Activated T-helper 1 cell treated with anti-CD3 and anti-CD28 coated beads, Interleukin-12 subunit alpha, Interleukin-12 subunit beta, Interleukin-2, Interleukin-4 antibody, amounts not matched to agents 30 ng/mL and 10 ng/mL and 1 ng/mL, durations not matched to agents 14 hours and 24 hours and 36 hours (primary cell): ENCODE measurements around the gene LSAMP. TPM values are rescaled to one million over a fixed set of nuclear protein-coding genes. Genes with fewer than 3 reads are reported as not detected.

Experiments used
- DNase-seq: peaks from one replicate; pipeline ENCODE4 v3.0.0; 2021; ENCODE audit warnings: low spot score
- H3K27ac Mint-ChIP-seq: one replicate; pipeline ENCODE4 v1.8.0; 2021; ENCODE audit warnings: mild to moderate bottlenecking, mixed read lengths
- H3K27me3 Mint-ChIP-seq: one replicate; pipeline ENCODE4 v1.8.0; 2022; ENCODE audit warnings: mild to moderate bottlenecking, moderate library complexity, mixed read lengths; ENCODE audit not compliant: insufficient read depth
- H3K36me3 Mint-ChIP-seq: one replicate; pipeline ENCODE4 v1.8.0; 2021; ENCODE audit warnings: low read depth, mixed read lengths
- H3K4me1 Mint-ChIP-seq: one replicate; pipeline ENCODE4 v1.8.0; 2021; ENCODE audit warnings: low read depth, mixed read lengths
- H3K4me3 Mint-ChIP-seq: one replicate; pipeline ENCODE4 v1.8.0; 2021; ENCODE audit warnings: mild to moderate bottlenecking, moderate library complexity, mixed read lengths
- H3K9me3 Mint-ChIP-seq: one replicate; pipeline ENCODE4 v1.8.0; 2021; ENCODE audit warnings: mixed read lengths
- intact Hi-C: fragments of 100-400 bp; cut with micrococcal nuclease; formaldehyde crosslinking; loops from one replicate; pipeline ENCODE4 v1.15.1; 2024
- total RNA-seq: library from RNA; stranded (reverse); gene quantifications from 2 replicates; pipeline ENCODE4 v1.2.3, GENCODE V29; 2022

LSAMP gene
- total RNA-seq, 1 donor from 2014 or later, result not detected

DNA sequence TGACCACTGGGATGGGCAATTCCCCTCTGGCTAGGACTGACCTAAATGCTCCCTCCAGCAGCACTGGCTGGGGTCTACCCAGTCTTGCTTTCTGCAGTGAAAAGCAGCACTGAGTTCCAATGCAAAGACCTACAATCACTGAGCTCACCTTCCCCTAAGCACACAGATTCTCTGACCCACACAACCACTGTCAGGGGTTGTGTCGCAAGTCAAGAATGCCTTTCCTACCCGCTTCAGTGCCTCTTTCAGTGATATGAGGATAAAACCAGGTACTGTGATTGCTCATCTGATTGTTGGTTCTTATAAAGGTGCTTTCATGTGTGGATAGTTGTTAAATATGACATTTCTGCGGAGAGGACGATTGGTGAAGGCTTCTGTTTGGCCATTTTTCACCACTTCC is 476.4 kb downstream of the LSAMP start:
- Mint-ChIP-seq H3K4me1 (no peaks in the 10 kb centered on the region), H3K9me3 (no peaks in the 10 kb centered on the region)

DNA sequence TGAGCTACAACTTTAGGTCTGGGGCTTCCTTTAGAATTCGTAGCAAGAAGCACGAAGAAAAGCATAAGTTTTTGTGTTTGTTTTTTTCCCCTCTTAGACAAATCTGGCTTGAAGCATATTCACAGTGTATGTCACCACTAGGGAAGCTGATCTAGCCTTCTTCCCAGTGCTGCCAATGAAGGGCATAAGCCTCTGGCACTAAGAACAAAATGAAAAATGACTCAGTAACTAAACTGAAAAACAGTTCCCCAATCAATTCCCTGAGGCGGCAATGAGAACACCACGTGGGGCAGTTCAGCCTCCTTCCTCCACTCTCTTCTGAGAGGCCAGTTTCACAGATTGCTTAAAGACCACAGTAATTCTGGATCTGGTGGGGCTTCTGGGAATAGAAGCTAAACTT is 483.9 kb downstream of the LSAMP start:
- intact Hi-C loops, result no loop called here
- H3K4me1 Mint-ChIP-seq, result no peaks in the 10 kb centered on the region
- H3K4me3 Mint-ChIP-seq, result no peak overlapping the region

More for the DNA sequence above, 476.4 kb downstream of the LSAMP start:
- intact Hi-C loops, result no loop called here
- Mint-ChIP-seq H3K4me3 (no peak overlapping the region), H3K27me3 (no peaks in the 10 kb centered on the region), H3K36me3 (no peaks in the 10 kb centered on the region), H3K27ac (no peak overlapping the region)
- no peak for DNase-seq

DNA sequence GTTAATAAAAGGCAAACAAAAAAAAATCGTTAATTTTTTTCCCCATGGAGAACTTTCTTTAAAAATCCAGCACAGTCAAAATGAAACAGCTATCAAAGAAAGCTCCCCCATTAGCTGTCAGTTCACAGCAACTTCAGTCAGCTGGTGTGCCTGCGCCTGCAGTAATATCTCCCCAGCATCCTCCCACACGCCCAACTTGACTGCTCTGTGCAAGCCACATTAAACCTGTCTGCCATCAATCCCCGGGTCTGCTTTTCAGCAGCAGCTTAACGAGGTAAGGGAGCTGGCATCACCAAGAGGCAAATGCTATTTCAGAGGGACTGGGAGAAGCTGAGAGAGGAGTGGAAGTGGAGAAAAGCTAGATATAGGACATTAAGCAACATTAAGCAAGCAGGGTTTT is 484.5 kb downstream of the LSAMP start:
- DNase-seq, result no peak
- no peaks in the 10 kb centered on the region for H3K27me3 Mint-ChIP-seq
- intact Hi-C loops, result no loop called here
- H3K36me3 Mint-ChIP-seq, result no peaks in the 10 kb centered on the region
- H3K9me3 Mint-ChIP-seq, result no peaks in the 10 kb centered on the region
- no peaks in the 10 kb centered on the region for H3K4me1 Mint-ChIP-seq
- H3K4me3 Mint-ChIP-seq, result no peak overlapping the region
- H3K27ac Mint-ChIP-seq, result no peak overlapping the region

More for the DNA sequence above, 483.9 kb downstream of the LSAMP start:
- H3K27ac Mint-ChIP-seq, result no peak overlapping the region
- no peaks in the 10 kb centered on the region for H3K36me3 Mint-ChIP-seq
- DNase-seq, result no peak
- no peaks in the 10 kb centered on the region for H3K9me3 Mint-ChIP-seq
- H3K27me3 Mint-ChIP-seq, result no peaks in the 10 kb centered on the region

DNA sequence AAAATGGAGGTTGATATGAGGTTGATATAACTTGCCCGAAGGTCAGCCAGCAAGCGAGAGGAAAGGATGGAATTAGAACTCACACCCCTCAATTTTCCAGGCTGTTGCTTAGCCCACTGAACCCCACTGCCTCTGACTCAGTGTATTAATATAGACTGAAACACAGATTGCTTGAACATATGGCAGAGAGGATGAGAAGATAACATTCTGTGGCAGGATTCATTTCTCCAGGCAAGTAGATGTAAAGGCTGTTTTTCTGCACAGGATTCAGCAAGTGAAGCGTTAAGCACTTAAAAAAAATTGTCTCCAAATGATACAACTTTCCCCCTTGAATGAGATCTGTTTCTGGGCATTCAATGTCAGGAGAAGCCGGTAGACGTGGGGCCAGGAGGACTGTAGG is 486.8 kb downstream of the LSAMP start:
- H3K9me3 Mint-ChIP-seq, result no peaks in the 10 kb centered on the region
- no peaks in the 10 kb centered on the region for H3K36me3 Mint-ChIP-seq
- intact Hi-C loops, result no loop called here
- DNase-seq, result no peak
- H3K4me1 Mint-ChIP-seq, result no peaks in the 10 kb centered on the region
- no peaks in the 10 kb centered on the region for H3K27me3 Mint-ChIP-seq
- H3K4me3 Mint-ChIP-seq, result no peak overlapping the region
- H3K27ac Mint-ChIP-seq, result no peak overlapping the region

DNA sequence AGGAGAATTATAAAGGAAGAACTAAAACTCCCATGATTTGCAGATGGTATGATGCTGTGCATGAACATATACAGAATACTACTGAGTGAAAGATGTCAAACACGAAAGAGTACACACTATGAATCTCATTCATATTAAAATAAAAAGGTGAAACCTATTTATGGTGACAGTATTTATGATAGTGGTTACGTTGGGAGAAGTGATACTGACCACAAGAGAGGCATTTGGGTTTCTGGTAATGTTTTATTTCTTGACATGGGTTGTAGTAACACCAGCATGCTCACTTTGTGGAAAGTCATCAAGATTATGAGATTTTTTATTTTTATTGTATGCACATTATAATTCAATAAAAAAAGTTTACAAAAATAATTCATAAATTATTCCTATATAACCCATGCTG is 498.0 kb downstream of the LSAMP start:
- H3K36me3 Mint-ChIP-seq, result no peaks in the 10 kb centered on the region
- H3K27ac Mint-ChIP-seq, result no peak overlapping the region
- intact Hi-C loops, result no loop called here

DNA sequence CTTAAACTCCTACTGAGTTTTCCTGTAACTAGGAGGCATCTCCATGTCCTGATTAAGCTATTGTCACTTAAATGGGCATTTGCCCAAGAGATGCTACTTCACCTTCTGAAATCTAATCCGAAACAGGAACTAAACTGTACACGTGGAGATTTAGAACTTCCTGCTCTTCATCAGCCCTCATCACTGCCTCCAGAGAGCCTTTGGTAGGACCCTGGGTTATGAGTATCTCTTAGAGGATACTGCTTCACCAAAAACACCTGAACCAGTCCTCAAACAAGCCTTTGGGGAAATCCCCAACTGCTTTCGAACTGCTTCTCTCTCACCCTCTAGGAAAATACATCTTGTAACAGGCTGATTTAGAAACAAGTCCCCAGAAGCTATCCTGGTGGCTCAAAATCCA is 501.7 kb downstream of the LSAMP start:
- Mint-ChIP-seq H3K27me3 (no peaks in the 10 kb centered on the region), H3K4me1 (no peaks in the 10 kb centered on the region), H3K9me3 (no peaks in the 10 kb centered on the region), H3K4me3 (no peak overlapping the region), H3K36me3 (no peaks in the 10 kb centered on the region), H3K27ac (no peak overlapping the region)
- intact Hi-C loops, result no loop called here
- DNase-seq, result no peak

More for the DNA sequence above, 498.0 kb downstream of the LSAMP start:
- Mint-ChIP-seq H3K4me3 (no peak overlapping the region), H3K9me3 (no peaks in the 10 kb centered on the region), H3K27me3 (no peaks in the 10 kb centered on the region), H3K4me1 (no peaks in the 10 kb centered on the region)
- no peak for DNase-seq

DNA sequence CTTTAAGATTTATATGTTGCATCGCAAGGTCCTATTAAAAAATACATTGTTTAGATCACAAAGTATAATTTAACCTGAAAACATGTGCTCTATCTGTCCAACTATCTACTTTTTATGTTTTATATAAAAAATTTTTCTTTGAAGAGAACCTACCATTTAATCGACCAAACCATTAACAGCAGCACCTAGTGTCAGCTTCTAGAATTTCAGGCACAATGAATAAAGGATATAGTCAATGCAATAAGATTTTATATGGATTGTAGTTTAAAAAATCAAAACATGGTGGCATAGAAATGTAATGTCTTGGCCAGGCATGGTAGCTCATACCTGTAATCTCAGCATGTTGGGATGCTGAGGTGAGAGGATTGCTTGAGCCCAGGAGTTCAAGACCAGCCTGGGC is 508.2 kb downstream of the LSAMP start:
- no peaks in the 10 kb centered on the region for H3K36me3 Mint-ChIP-seq
- H3K4me3 Mint-ChIP-seq, result no peak overlapping the region
- no peaks in the 10 kb centered on the region for H3K27me3 Mint-ChIP-seq
- no peak for DNase-seq
- no peak overlapping the region for H3K27ac Mint-ChIP-seq
- H3K4me1 Mint-ChIP-seq, result no peaks in the 10 kb centered on the region
- intact Hi-C loops, result no loop called here
- H3K9me3 Mint-ChIP-seq, result no peaks in the 10 kb centered on the region

DNA sequence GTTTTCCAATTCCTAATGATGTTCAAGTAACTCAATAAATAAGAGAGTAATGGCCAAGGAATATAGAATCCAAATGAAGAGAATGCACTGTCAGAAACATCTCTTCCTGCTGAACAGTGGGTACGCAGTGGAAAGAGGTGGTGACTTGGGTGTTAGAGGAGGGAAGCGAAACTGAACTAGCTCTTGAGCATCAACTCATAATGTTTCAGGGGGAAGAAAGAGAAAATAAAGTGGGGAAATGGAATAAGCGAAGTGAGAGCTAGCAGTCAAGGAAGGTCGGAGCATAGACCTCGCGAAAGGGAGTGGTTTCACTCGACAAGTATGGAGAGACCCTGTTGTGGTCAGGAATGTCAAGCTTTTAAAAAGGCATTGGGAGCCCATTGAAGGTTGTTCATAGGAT is 512.5 kb downstream of the LSAMP start:
- H3K36me3 Mint-ChIP-seq, result no peaks in the 10 kb centered on the region
- DNase-seq, result no peak
- no peak overlapping the region for H3K4me3 Mint-ChIP-seq
- intact Hi-C loops, result no loop called here
- H3K27me3 Mint-ChIP-seq, result peaks cover 1% of the 10 kb centered on the region
- no peaks in the 10 kb centered on the region for H3K4me1 Mint-ChIP-seq
- no peaks in the 10 kb centered on the region for H3K9me3 Mint-ChIP-seq
- H3K27ac Mint-ChIP-seq, result no peak overlapping the region

DNA sequence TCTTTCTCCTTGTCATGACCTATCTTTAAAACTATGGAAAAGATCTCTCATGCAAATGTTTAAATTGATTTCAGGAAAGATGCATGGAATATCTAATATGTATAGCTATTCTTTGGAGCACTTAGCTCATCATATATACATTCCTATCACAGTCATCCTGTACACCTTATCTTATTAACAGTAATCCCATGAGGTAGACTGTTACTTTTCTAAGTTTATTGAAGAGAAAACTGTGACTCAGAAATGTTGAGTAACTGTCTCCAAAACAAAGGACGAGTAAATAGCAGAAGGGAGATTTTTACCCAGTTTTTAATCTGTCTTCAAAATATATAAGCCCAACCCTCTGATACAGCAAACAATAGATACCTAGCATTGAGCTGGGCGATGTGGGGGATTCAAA is 513.7 kb downstream of the LSAMP start:
- DNase-seq, result no peak
- Mint-ChIP-seq H3K36me3 (no peaks in the 10 kb centered on the region), H3K9me3 (no peaks in the 10 kb centered on the region), H3K4me1 (no peaks in the 10 kb centered on the region), H3K27me3 (peaks cover 1% of the 10 kb centered on the region), H3K27ac (no peak overlapping the region), H3K4me3 (no peak overlapping the region)
- intact Hi-C loops, result no loop called here

DNA sequence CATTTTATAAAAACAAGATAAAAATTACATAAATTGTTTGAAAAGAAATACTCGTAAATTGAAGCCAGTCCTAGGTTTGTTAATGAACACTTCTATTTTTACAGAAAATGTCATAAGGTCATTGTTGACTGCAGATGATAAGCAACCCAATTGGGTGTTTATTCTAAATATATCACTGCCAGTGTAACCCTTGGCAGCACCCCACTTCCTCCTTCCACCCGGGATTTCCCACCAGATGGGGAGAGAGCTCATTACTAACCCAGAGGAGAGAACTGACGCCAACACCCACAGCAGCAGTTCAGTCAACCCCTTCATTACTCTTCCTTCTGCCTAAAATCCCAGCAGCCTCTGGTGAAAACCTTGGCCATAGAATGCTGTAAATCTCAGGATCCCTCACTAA is 514.4 kb downstream of the LSAMP start:
- intact Hi-C loops, result no loop called here

DNA sequence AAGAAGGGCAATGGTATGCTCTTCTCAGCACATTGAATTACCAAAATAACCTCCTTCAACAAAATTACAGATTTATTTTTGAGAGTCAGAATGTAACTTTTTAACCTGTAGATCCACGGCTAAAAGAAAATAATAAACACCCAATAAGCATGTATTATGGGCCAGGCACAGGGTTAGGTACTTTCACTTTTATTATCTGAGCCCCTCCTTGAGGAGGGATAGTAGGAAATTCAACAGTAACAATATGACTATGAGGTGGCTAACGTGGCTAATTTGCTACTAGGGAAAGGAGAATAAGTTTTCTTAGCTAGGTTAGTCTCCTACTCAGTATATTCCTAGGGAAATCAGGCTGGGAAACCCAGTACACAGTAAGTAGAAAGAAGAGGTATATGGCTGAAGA is 515.1 kb downstream of the LSAMP start:
- intact Hi-C loops, result no loop called here
- Mint-ChIP-seq H3K27ac (no peak overlapping the region), H3K4me1 (no peaks in the 10 kb centered on the region), H3K36me3 (no peaks in the 10 kb centered on the region), H3K27me3 (peaks cover 1% of the 10 kb centered on the region), H3K4me3 (no peak overlapping the region), H3K9me3 (no peaks in the 10 kb centered on the region)
- no peak for DNase-seq

More for the DNA sequence above, 514.4 kb downstream of the LSAMP start:
- Mint-ChIP-seq H3K27me3 (peaks cover 1% of the 10 kb centered on the region), H3K36me3 (no peaks in the 10 kb centered on the region), H3K27ac (no peak overlapping the region), H3K4me3 (no peak overlapping the region), H3K4me1 (no peaks in the 10 kb centered on the region), H3K9me3 (no peaks in the 10 kb centered on the region)
- DNase-seq, result no peak

DNA sequence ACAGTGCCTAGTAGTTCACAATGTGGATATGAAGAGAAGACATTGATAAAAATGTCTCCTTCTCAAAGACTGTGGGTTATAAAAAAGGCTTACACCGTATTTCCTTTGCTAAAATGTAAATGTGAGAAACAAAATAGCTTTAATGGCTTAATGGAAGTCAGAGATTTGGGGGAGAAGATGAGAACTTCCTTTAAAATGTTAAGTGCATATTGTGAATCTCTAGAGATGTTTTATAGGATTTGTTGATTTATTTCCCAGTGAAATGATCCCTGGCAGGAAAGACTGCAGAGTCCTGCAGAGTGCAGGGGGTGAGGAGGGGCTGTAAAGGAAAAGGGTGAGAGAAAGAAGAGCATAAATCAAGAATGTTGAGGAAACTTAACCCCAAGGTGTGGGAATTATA is 516.9 kb downstream of the LSAMP start:
- Mint-ChIP-seq H3K27ac (no peak overlapping the region), H3K36me3 (no peaks in the 10 kb centered on the region), H3K4me3 (no peak overlapping the region)

DNA sequence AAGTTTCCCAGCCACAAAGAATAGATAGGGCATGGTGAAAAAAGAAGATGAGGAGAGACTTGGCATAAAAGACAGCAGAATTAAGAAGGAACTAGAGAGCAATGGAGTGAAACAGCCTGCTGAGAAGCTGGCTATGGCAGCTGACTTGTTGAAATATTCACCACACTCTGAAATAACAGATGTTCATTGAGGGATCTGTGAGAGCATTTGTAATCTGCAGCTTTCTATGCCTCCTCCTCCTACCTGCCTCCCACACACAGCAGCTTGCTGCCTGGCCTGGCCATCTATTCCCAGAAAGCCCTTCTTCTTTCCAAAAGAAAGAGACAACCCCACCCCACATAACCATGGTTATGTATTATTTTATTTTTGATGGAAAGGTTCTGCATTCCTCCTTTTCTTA is 518.1 kb downstream of the LSAMP start:
- Mint-ChIP-seq H3K27me3 (peaks cover 1% of the 10 kb centered on the region), H3K27ac (no peak overlapping the region), H3K4me3 (no peak overlapping the region), H3K4me1 (no peaks in the 10 kb centered on the region), H3K36me3 (no peaks in the 10 kb centered on the region), H3K9me3 (no peaks in the 10 kb centered on the region)
- intact Hi-C loops, result no loop called here
- no peak for DNase-seq

More for the DNA sequence above, 516.9 kb downstream of the LSAMP start:
- Mint-ChIP-seq H3K27me3 (peaks cover 1% of the 10 kb centered on the region), H3K9me3 (no peaks in the 10 kb centered on the region), H3K4me1 (no peaks in the 10 kb centered on the region)
- intact Hi-C loops, result no loop called here
- no peak for DNase-seq

DNA sequence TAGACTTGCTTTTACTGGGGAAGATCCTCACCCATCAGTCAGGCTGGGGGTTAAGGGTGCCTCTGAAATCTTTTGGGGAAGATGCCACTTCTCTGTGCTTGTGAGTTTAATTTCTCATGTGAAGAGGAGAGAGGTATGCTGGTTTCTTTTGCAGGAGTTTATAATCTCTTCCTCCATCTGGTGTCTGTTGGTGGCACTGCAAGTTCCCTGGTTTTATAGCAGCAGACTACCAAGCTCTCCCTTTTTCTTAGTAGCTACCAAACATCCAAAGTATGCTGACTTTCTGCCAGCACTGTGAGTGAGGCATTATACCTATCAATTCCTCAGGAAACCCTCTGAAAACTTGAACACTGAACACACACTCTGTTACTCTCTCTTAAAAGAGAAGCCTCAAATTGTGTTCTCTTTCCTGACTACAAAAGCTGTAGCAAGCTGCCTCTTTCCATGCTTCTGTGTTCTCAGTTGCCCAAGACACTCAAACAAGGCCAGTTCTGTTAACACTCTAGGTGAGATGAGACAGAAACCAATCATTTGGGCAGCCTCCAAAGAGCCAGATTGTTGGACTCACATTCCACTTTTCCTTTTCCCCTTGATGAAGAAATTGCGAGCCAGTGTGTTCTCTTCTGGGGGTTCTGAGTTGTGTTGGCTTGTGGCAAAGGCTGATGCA is 522.5 kb downstream of the LSAMP start:
- no peak overlapping the region for H3K4me3 Mint-ChIP-seq
- H3K27me3 Mint-ChIP-seq, result no peaks in the 10 kb centered on the region
- no peaks in the 10 kb centered on the region for H3K4me1 Mint-ChIP-seq
- no peaks in the 10 kb centered on the region for H3K36me3 Mint-ChIP-seq
- no peak for DNase-seq
- no peaks in the 10 kb centered on the region for H3K9me3 Mint-ChIP-seq
- H3K27ac Mint-ChIP-seq, result no peak overlapping the region
- intact Hi-C loops, result no loop called here
